B cell (primary cell): Measurements from ENCODE around the gene ACTR8. TPM values are rescaled to one million over a fixed set of nuclear protein-coding genes. Genes with fewer than 3 reads are reported as not detected.

Source experiments
- ATAC-seq: fragments of 200-7000 bp; cut with Tn5 transposase; one replicate; pipeline ENCODE4 v1.10.0; 2021; ENCODE audit warnings: low read depth, mild to moderate bottlenecking, moderate number of reproducible peaks, moderate library complexity
- CTCF ChIA-PET: fragments of 350-600 bp; sonication (Branson Sonifier 250); formaldehyde crosslinking; loops from one replicate; lab custom pipeline; 2021; ENCODE audit warnings: antibody characterized with exemption, inconsistent platforms; lab: Charles Lee
- POLR2A ChIA-PET: fragments of 350-600 bp; sonication (Branson Sonifier 250); formaldehyde crosslinking; loops from one replicate; lab custom pipeline; 2021; ENCODE audit warnings: antibody characterized with exemption; lab: Charles Lee
- DNase-seq: peaks from one replicate; pipeline ENCODE4 v3.0.0; 2013
- H2AFZ ChIP-seq: 2 replicates; pipeline ENCODE4 v1.6.1; 2012; ENCODE audit warnings: mild to moderate bottlenecking, low read depth, low read length; ENCODE audit not compliant: insufficient read depth, poor library complexity, severe bottlenecking
- H3K27ac ChIP-seq, 2 donors: 1 replicate in 1 of 2; 2 replicates in 1 of 2; pipeline ENCODE4 v1.5.1; 2012 to 2013; ENCODE audit warnings: low read length in 2 of 2, mild to moderate bottlenecking in 2 of 2, moderate library complexity in 1 of 2
- H3K27me3 ChIP-seq, 4 experiments: fragments of 200-600 bp in 1 of 4; sonication (generic) in 1 of 4; replicated peaks in 1 of 4; 1 replicate in 2 of 4; 2 replicates in 2 of 4; pipeline versions ENCODE4 v1.6.1 to v1.7.0; 2013 to 2016; ENCODE audit warnings: low read length in 3 of 4, mild to moderate bottlenecking in 2 of 4, mixed read lengths in 1 of 4, moderate library complexity in 1 of 4; ENCODE audit not compliant: insufficient read depth in 4 of 4, control insufficient read depth in 3 of 4; ENCODE audit errors: control extremely low read depth in 1 of 4
- H3K36me3 ChIP-seq, 2 experiments: replicated peaks in 1 of 2; 1 replicate in 1 of 2; 2 replicates in 1 of 2; pipeline versions ENCODE4 v1.6.1 to v1.7.1; 2013; ENCODE audit warnings: low read length in 1 of 2; ENCODE audit not compliant: insufficient read depth in 2 of 2, control insufficient read depth in 1 of 2; ENCODE audit errors: control extremely low read depth in 1 of 2, extremely low read depth in 1 of 2
- H3K4me1 ChIP-seq, 2 donors: fragments of 200-600 bp in 1 of 2; sonication (generic) in 1 of 2; 1 replicate in 1 of 2; 2 replicates in 1 of 2; pipeline versions ENCODE4 v1.5.1 to v1.6.1; 2013 to 2017; ENCODE audit warnings: low read length in 2 of 2; ENCODE audit not compliant: control insufficient read depth in 2 of 2, insufficient read depth in 2 of 2
- H3K4me2 ChIP-seq: replicated peaks from 2 replicates; pipeline ENCODE3; 2012; ENCODE audit warnings: mild to moderate bottlenecking, low read depth, low read length; ENCODE audit not compliant: poor library complexity, severe bottlenecking
- H3K4me3 ChIP-seq, 5 experiments: fragments of 200-600 bp in 1 of 5; sonication (generic) in 1 of 5; 1 replicate in 3 of 5; 2 replicates in 2 of 5; pipeline versions ENCODE4 v1.5.1 to v1.7.0; 2011 to 2016; ENCODE audit warnings: low read length in 4 of 5, mild to moderate bottlenecking in 4 of 5, low read depth in 2 of 5, control low read depth in 1 of 5, moderate library complexity in 1 of 5; ENCODE audit not compliant: insufficient read depth in 1 of 5; ENCODE audit errors: control extremely low read depth in 1 of 5, extremely low read depth in 1 of 5
- H3K79me2 ChIP-seq: fragments of 200-600 bp; sonication (generic); one replicate; pipeline ENCODE4 v1.6.0; 2016; ENCODE audit warnings: low read length; ENCODE audit not compliant: control insufficient read depth, insufficient read depth
- H3K9ac ChIP-seq: fragments of 200-600 bp; sonication (generic); 2 replicates; pipeline ENCODE4 v1.6.1; 2017; ENCODE audit warnings: mild to moderate bottlenecking, low read length, moderate library complexity
- H3K9me3 ChIP-seq, 3 donors: one replicate each; pipeline versions ENCODE4 v1.6.1 to v1.7.1; 2013; ENCODE audit warnings: low read length in 2 of 3; ENCODE audit not compliant: control insufficient read depth in 2 of 3, insufficient read depth in 1 of 3; ENCODE audit errors: control extremely low read depth in 1 of 3
- H4K20me1 ChIP-seq: 2 replicates; pipeline ENCODE4 v1.6.0; 2012; ENCODE audit warnings: mild to moderate bottlenecking, low read length; ENCODE audit not compliant: insufficient read depth, control insufficient read depth, poor library complexity, severe bottlenecking
- H3K27ac Mint-ChIP-seq: one replicate; pipeline ENCODE4 v1.8.0; 2021; ENCODE audit warnings: mixed read lengths
- H3K27me3 Mint-ChIP-seq: one replicate; pipeline ENCODE4 v1.8.0; 2021; ENCODE audit warnings: mixed read lengths
- H3K4me1 Mint-ChIP-seq: one replicate; pipeline ENCODE4 v1.8.0; 2021; ENCODE audit warnings: mixed read lengths
- H3K4me3 Mint-ChIP-seq: one replicate; pipeline ENCODE4 v1.8.0; 2021; ENCODE audit warnings: mixed read lengths
- H3K9me3 Mint-ChIP-seq: one replicate; pipeline ENCODE4 v1.8.0; 2022; ENCODE audit warnings: mixed read lengths; ENCODE audit not compliant: insufficient read depth
- EZH2 ChIP-seq: IDR thresholded peaks from 2 replicates; pipeline ENCODE4 v1.6.1; 2012; ENCODE audit warnings: borderline replicate concordance, low read depth, mild to moderate bottlenecking, moderate library complexity, low read length; ENCODE audit not compliant: insufficient read depth, poor library complexity, severe bottlenecking
- WGBS: methylation state at CpG from one replicate; pipeline ENCODE4 v1.1.5; 2013; ENCODE audit warnings: missing lambda C conversion rate; ENCODE audit not compliant: insufficient coverage; 5-methylcytosine and 5-hydroxymethylcytosine counted together
- intact Hi-C: fragments of 100-400 bp; cut with micrococcal nuclease; formaldehyde crosslinking; loops from one replicate; pipeline ENCODE4 v1.10.0; 2022
- polyA plus RNA-seq: library from polyadenylated mRNA; depleted of rRNA; stranded (reverse); fragments of >200 nt; gene quantifications from 2 replicates; pipeline ENCODE4 v1.2.3, GENCODE V29; 2012
- total RNA-seq, 2 donors: library from RNA; stranded (reverse); fragments of 120-200 nt in 1 of 2; gene quantifications; 1 replicate in 1 of 2; 2 replicates in 1 of 2; pipeline versions ENCODE4 v1.2.3 to v1.2.4, GENCODE V29; 2013 to 2022
- TF ChIP-seq, protein P1 (sequence below): fragments of 200-600 bp; IDR thresholded peaks from one replicate; pipeline ENCODE4 v1.8.0; 2022; ENCODE audit warnings: antibody characterized with exemption, mild to moderate bottlenecking

The ACTR8 gene
- total and polyA plus RNA-seq, 2 donors (not counting 1 experiment from before 2014, with no cell fraction given), result 10.8 to 42.0 TPM

- CTCF ChIA-PET, result no interaction called here
Observed at GRCh38 chr3:53843195-53844177, 38.5 kb downstream of the ACTR8 start.

DNA sequence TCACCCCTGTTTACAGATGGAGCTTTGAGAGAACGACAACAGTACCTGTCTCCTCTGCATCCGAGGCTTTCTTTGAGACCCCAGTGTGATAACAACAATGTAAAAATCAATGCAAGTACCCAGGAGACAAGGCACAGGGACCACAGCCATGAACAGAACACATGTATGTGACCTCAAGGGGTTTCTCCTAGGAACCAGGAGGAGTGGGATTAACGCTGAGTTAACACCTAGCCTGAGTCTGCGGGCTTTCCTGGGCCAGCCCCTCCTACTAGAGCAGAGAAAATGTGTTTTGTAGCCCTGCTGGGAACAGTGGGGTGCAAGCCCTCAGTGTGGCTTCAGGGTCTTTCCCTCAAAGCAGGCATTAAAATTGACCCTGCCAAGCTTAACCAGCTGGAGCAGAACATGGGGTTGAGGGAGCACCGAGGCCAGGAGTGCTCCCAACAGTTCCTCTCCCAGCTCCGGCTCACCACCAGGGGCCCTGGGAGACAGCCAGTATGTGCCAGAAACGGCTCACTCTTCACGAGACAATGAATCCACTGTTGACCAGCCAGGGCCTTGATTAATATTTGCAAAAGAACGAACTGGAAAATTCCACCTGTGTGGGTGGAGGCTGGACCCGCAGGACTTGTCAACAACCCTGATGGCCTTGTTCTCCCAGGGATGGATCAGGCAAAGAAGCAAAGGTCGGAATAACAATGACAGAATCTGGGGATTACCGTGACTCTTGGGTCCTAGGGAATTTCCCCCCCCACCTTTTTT is 39.3 kb downstream of the ACTR8 start:
- H3K27me3 Mint-ChIP-seq, result peaks cover 33% of the 10 kb centered on the region
- POLR2A ChIA-PET, result no interaction called here
- intact Hi-C loops, result no loop called here

More at GRCh38 chr3:53843195-53844177, 38.5 kb downstream of the ACTR8 start:
- H3K4me3 ChIP-seq, result no peak overlapping the region
- TF ChIP-seq EZH2, result no peak
- H3K27ac ChIP-seq, result no peak overlapping the region
- DNase-seq, result no peak
- no peak for ATAC-seq
- H3K27me3 ChIP-seq, result peaks cover 0 to 45% (median 15%) of the 10 kb centered on the region in 4 experiments
- WGBS, result 72% methylated on average over 8 of the region's 10 CpGs
- H4K20me1 ChIP-seq, result no peaks in the 10 kb centered on the region
- H3K36me3 ChIP-seq, result no peaks in the 10 kb centered on the region
- H3K4me1 ChIP-seq, result peaks cover 14 to 21% of the 10 kb centered on the region in 2 donors
- Mint-ChIP-seq H3K27ac (no peak overlapping the region), H3K4me3 (peak overlapping the region; percentile 29), H3K9me3 (no peaks in the 10 kb centered on the region), H3K4me1 (peaks cover 27% of the 10 kb centered on the region), H3K27me3 (peaks cover 34% of the 10 kb centered on the region)
- H3K9me3 ChIP-seq, result peaks cover 0 to 8% (median 0%) of the 10 kb centered on the region in 3 donors
- POLR2A ChIA-PET, result no interaction called here
- H3K4me2 ChIP-seq, result no peak overlapping the region
- H3K79me2 ChIP-seq, result no peaks in the 10 kb centered on the region
- no peak overlapping the region for H3K9ac ChIP-seq
- intact Hi-C loops, result no loop called here
- H2AFZ ChIP-seq, result no peak overlapping the region

More for the DNA sequence above, 39.3 kb downstream of the ACTR8 start:
- Histone ChIP-seq H3K4me3 (no peak overlapping the region), H3K27me3 (peaks cover 0 to 43% (median 14%) of the 10 kb centered on the region in 4 experiments), H3K9me3 (peaks cover 0 to 8% (median 0%) of the 10 kb centered on the region in 3 donors), H2AFZ (no peak overlapping the region), H3K9ac (no peak overlapping the region), H3K79me2 (no peaks in the 10 kb centered on the region), H3K4me2 (no peak overlapping the region), H3K27ac (no peak overlapping the region), H3K4me1 (peaks cover 14 to 21% of the 10 kb centered on the region in 2 donors), H4K20me1 (no peaks in the 10 kb centered on the region), H3K36me3 (no peaks in the 10 kb centered on the region)
- DNase-seq (no peak), ATAC-seq (no peak)
- no peak overlapping the region for H3K27ac Mint-ChIP-seq
- H3K4me3 Mint-ChIP-seq, result no peak overlapping the region
- H3K9me3 Mint-ChIP-seq, result no peaks in the 10 kb centered on the region
- CTCF ChIA-PET, result no interaction called here
- TF ChIP-seq, protein P1, sequence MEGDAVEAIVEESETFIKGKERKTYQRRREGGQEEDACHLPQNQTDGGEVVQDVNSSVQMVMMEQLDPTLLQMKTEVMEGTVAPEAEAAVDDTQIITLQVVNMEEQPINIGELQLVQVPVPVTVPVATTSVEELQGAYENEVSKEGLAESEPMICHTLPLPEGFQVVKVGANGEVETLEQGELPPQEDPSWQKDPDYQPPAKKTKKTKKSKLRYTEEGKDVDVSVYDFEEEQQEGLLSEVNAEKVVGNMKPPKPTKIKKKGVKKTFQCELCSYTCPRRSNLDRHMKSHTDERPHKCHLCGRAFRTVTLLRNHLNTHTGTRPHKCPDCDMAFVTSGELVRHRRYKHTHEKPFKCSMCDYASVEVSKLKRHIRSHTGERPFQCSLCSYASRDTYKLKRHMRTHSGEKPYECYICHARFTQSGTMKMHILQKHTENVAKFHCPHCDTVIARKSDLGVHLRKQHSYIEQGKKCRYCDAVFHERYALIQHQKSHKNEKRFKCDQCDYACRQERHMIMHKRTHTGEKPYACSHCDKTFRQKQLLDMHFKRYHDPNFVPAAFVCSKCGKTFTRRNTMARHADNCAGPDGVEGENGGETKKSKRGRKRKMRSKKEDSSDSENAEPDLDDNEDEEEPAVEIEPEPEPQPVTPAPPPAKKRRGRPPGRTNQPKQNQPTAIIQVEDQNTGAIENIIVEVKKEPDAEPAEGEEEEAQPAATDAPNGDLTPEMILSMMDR, result no peak
- TF ChIP-seq EZH2, result no peak
- peaks cover 27% of the 10 kb centered on the region for H3K4me1 Mint-ChIP-seq
- WGBS, result 91% methylated on average over 11 of the region's 12 CpGs
